ENCODE data around the gene DDIT4. TPM values are rescaled to one million over a fixed set of nuclear protein-coding genes. Genes with fewer than 3 reads are reported as not detected.

Gene DDIT4
- polyA plus RNA-seq, 1 donor from 2014 or later, result 29.9 TPM

- Histone ChIP-seq H3K27me3 (ENCODE audit: insufficient read depth, low read depth, low read length) (no peaks in the 10 kb centered on the region), H3K79me2 (replicated peaks; ENCODE audit: insufficient read depth, low read length) (no peaks in the 10 kb centered on the region), H3K9me2 (ENCODE audit: insufficient read depth, low read length) (no peaks in the 10 kb centered on the region), H3K27ac (ENCODE audit: low read length) (no peak overlapping the region), H2AFZ (ENCODE audit: low read depth, low read length) (no peak overlapping the region), H3K9ac (ENCODE audit: low read length) (no peak overlapping the region), H3K4me2 (ENCODE audit: low read length) (no peak overlapping the region), H3K9me3 (ENCODE audit: low read length) (no peaks in the 10 kb centered on the region), H3K4me3 (ENCODE audit: low read length) (no peak overlapping the region), H3F3A (ENCODE audit: insufficient read depth, low read length, poor library complexity, severe bottlenecking) (peaks cover 3% of the 10 kb centered on the region), H4K20me1 (ENCODE audit: insufficient read depth) (no peaks in the 10 kb centered on the region), H3K36me3 (ENCODE audit: insufficient read depth, low read length) (no peaks in the 10 kb centered on the region)
- TF ChIP-seq POLR2AphosphoS5 (IDR thresholded peaks at IDR 0.05) (no peak), SMC3 (conservative IDR thresholded peaks at IDR 0.05; ENCODE audit: poor library complexity) (no peak), TAF1 (IDR thresholded peaks at IDR 0.05; ENCODE audit: low read depth) (no peak), CTCF (IDR thresholded peaks at IDR 0.05; ENCODE audit: poor library complexity, severe bottlenecking) (no peak), RAD21 (conservative IDR thresholded peaks at IDR 0.05) (no peak), MXI1 (conservative IDR thresholded peaks at IDR 0.05; ENCODE audit: poor library complexity, severe bottlenecking) (no peak), EZH2 (IDR thresholded peaks at IDR 0.05; ENCODE audit: borderline replicate concordance, insufficient read depth, low read length, poor library complexity, severe bottlenecking) (no peak), EP300 (conservative IDR thresholded peaks at IDR 0.05; ENCODE audit: poor library complexity, severe bottlenecking) (no peak), REST (IDR thresholded peaks at IDR 0.05; ENCODE audit: borderline replicate concordance) (no peak)
These were observed 16.5 kb upstream of the DDIT4 start for GRCh38 chr10:72257051-72257892.

GRCh38 chr10:72258617-72259016 lies 15.1 kb upstream of the DDIT4 start:
- H3K79me2 ChIP-seq (replicated peaks; ENCODE audit: insufficient read depth, low read length), result no peaks in the 10 kb centered on the region
- H3K4me3 ChIP-seq (ENCODE audit: low read length), result no peak overlapping the region
- no peaks in the 10 kb centered on the region for H3K36me3 ChIP-seq (ENCODE audit: insufficient read depth, low read length)
- no peak overlapping the region for H2AFZ ChIP-seq (ENCODE audit: low read depth, low read length)
- TF ChIP-seq EP300 (conservative IDR thresholded peaks at IDR 0.05; ENCODE audit: poor library complexity, severe bottlenecking) (no peak), SMC3 (conservative IDR thresholded peaks at IDR 0.05; ENCODE audit: poor library complexity) (no peak), RAD21 (conservative IDR thresholded peaks at IDR 0.05) (no peak), EZH2 (IDR thresholded peaks at IDR 0.05; ENCODE audit: borderline replicate concordance, insufficient read depth, low read length, poor library complexity, severe bottlenecking) (no peak), MXI1 (conservative IDR thresholded peaks at IDR 0.05; ENCODE audit: poor library complexity, severe bottlenecking) (no peak), CTCF (IDR thresholded peaks at IDR 0.05; ENCODE audit: poor library complexity, severe bottlenecking) (no peak), POLR2AphosphoS5 (IDR thresholded peaks at IDR 0.05) (no peak), TAF1 (IDR thresholded peaks at IDR 0.05; ENCODE audit: low read depth) (no peak), REST (IDR thresholded peaks at IDR 0.05; ENCODE audit: borderline replicate concordance) (no peak)
- peaks cover 3% of the 10 kb centered on the region for H3F3A ChIP-seq (ENCODE audit: insufficient read depth, low read length, poor library complexity, severe bottlenecking)
- no peak overlapping the region for H3K4me2 ChIP-seq (ENCODE audit: low read length)
- no peak overlapping the region for H3K27ac ChIP-seq (ENCODE audit: low read length)
- H3K9me2 ChIP-seq (ENCODE audit: insufficient read depth, low read length), result no peaks in the 10 kb centered on the region
- no peak overlapping the region for H3K9ac ChIP-seq (ENCODE audit: low read length)
- no peaks in the 10 kb centered on the region for H3K27me3 ChIP-seq (ENCODE audit: insufficient read depth, low read depth, low read length)
- no peaks in the 10 kb centered on the region for H4K20me1 ChIP-seq (ENCODE audit: insufficient read depth)
- no peaks in the 10 kb centered on the region for H3K9me3 ChIP-seq (ENCODE audit: low read length)

Measured in neural cell (in vitro differentiated cells).